Measurements from ENCODE around the gene PLD4. TPM values are rescaled to one million over a fixed set of nuclear protein-coding genes. Genes with fewer than 3 reads are reported as not detected.

The PLD4 gene
- polyA plus RNA-seq, 6 donors from 2014 or later: 77.4 to 264 (median 182) TPM

DNA sequence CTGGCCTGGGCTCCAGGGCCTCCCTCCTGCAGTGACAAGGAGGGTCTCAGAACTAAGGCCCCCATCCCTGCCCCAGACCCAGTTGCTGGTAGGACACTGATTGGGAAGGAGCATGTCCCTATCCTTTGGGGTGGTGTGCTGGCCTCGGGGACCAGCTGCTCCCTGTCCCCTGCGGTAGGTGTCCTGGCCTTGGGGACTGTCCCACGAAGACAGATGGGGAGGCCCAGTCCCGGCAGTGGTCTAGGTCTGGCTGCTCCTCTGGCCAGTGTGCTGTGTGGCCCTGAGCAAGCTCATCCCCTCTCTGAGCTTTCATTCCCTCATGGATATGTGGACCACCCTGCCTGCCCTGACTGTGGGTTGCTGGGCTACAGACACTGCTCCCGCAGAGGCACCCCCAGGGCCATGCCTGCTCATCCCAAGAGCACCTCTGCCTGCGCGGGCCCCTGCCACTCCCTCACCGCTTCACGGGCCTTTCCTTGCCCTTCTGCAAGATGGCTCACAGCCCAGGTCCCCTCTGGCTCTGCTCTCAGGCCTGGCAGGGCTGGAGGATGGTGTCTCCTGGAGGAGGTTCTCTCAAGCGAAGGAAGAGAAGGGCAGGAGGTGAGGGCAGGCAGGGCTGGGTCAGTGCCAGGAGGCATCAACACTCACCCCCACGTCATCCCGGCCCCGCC is 41.0 kb downstream of the PLD4 start:
- H3K9me3 Mint-ChIP-seq: no peaks in the 10 kb centered on the region
- H3K4me1 Mint-ChIP-seq: peaks cover 2 to 8% (median 4%) of the 10 kb centered on the region in 3 donors
- DNase-seq: no peak
- H3K27me3 Mint-ChIP-seq: peaks cover 11 to 39% (median 18%) of the 10 kb centered on the region in 3 donors
- H3K4me3 Mint-ChIP-seq: peak overlapping the region in 1 of 8 donors; percentile 2
- no peak for ATAC-seq (ENCODE audit: low read depth in 2 of 2)
- H3K27ac Mint-ChIP-seq: no peak overlapping the region
- no peaks in the 10 kb centered on the region for H3K36me3 Mint-ChIP-seq

DNA sequence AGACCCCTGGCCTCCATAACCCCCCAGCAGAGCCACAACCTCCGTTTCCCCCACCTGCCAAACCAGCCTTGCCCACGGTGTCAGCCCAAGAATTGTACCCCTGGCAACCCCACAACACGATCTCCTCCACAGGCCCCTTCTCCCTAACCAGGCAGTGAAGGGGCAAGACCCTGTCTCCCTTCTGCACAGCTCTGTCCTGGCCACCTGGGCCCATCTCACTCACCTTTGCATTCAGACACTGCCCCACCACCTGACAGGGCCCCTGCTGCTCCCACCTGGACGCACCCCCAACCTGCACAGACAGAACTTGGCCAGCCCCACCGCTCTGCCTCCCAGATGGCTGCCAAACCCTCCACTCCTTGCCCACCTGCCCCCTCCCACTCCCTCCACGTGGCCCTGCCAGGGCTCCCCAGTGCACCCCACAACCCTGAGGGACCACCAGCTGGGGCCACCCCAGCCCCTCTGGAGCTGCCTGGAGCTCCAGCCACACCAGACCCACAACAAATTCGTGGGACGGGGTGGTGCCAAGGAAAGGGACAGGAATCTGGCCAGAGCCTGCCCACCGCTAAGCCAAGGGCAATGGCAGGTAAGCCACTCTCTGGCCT is 41.7 kb downstream of the PLD4 start:
- H3K4me1 Mint-ChIP-seq: peaks cover 2 to 8% (median 4%) of the 10 kb centered on the region in 3 donors
- DNase-seq (no peak), ATAC-seq (ENCODE audit: low read depth in 2 of 2) (no peak)
- H3K27ac Mint-ChIP-seq: no peak overlapping the region
- H3K27me3 Mint-ChIP-seq: peaks cover 11 to 38% (median 18%) of the 10 kb centered on the region in 3 donors
- no peak overlapping the region for H3K4me3 Mint-ChIP-seq
- no peaks in the 10 kb centered on the region for H3K36me3 Mint-ChIP-seq
- no peaks in the 10 kb centered on the region for H3K9me3 Mint-ChIP-seq

DNA sequence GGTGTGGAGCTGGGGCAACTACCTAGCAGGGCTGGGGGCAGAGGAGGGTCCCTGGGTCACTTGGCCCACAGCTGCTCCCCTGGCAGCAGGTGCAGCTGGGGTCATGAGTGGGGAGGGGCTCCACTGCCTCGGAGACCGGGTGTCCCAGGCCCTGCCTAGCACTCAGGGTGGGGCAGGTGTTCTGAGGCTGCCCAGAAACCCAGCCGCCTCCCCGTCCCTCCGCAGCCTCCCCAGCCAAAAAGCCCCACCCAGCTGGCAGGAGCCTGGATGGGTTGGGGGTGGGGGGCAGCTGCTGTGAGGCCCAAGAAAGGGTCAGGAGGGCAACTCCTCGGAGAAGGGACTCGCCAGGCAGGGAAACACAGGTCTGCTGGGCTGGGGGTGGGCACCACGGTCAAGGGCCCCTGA is 42.3 kb downstream of the PLD4 start:
- Mint-ChIP-seq H3K9me3 (no peaks in the 10 kb centered on the region), H3K36me3 (no peaks in the 10 kb centered on the region), H3K27ac (no peak overlapping the region), H3K4me1 (peaks cover 2 to 8% (median 4%) of the 10 kb centered on the region in 3 donors), H3K27me3 (peaks cover 8 to 38% (median 18%) of the 10 kb centered on the region in 3 donors), H3K4me3 (peak overlapping the region in 1 of 8 donors; percentile 29)
- no peak for DNase-seq
- no peak for ATAC-seq (ENCODE audit: low read depth in 2 of 2)

DNA sequence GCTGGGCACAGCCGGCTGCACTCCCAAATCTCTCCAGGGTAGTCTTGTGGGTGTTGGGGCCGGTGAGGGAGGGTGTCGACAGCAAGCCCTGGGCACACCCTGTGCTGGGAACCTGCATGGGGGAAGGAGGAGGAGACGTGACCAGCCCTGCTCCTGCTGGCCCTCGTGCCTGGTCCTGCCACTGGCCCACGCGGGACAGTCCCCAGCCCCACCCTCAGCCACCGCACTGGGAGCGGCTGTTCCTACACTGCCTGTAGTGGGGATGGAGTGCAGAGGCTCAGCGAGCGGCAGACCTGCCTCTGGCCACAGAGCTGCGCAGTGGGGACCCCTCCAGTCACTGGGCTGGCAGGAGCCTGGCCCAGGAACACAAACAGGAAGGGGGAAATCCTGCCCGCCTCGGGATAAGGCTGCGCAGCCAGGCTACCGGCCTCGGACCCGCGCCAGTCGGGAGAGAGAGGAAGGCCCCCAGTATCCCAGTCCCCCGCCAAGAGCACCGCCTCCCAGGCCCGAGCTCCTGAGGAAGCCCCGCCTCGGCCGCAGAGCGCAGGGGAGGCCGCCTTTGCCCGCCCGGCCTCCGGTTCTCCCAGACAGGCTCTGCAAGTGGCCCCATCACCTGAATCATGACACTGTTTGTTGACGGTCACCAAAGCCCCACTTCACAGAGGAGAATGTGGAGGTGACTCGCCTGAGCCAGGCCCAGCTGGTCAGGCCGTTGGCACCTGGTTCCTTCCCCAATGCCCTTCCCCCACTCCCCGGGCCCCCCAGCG is 42.9 kb downstream of the PLD4 start:
- no peak for DNase-seq
- peaks cover 4 to 38% (median 18%) of the 10 kb centered on the region in 3 donors for H3K27me3 Mint-ChIP-seq
- ATAC-seq (ENCODE audit: low read depth in 2 of 2): peak in 1 of 2 donors; percentile 28
- peaks cover 2 to 8% (median 4%) of the 10 kb centered on the region in 3 donors for H3K4me1 Mint-ChIP-seq
- no peaks in the 10 kb centered on the region for H3K9me3 Mint-ChIP-seq
- peak overlapping the region in 2 of 8 donors; percentile 29 for H3K4me3 Mint-ChIP-seq
- no peaks in the 10 kb centered on the region for H3K36me3 Mint-ChIP-seq
- no peak overlapping the region for H3K27ac Mint-ChIP-seq

DNA sequence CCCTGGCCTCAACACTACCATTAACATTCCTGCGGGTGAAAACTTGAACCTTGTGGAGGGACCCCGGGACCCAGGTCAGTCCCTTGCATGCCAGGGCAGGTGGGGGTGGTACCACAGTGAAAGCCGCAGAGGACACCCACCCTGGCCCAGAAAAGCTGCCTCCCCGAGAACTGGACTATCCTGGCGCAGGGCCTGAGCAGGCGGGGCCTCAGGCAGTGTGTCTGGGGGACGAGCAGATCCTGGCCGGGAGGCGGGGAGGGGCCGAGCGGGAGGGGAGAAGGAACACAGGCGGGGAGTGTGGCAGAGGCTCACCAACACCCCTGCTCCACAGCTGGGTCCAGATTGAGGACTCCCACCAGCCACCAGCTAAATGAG is 43.5 kb downstream of the PLD4 start:
- H3K9me3 Mint-ChIP-seq: no peaks in the 10 kb centered on the region
- peaks cover 4 to 38% (median 18%) of the 10 kb centered on the region in 3 donors for H3K27me3 Mint-ChIP-seq
- H3K36me3 Mint-ChIP-seq: no peaks in the 10 kb centered on the region
- no peak overlapping the region for H3K27ac Mint-ChIP-seq
- ATAC-seq (ENCODE audit: low read depth in 2 of 2): no peak
- DNase-seq: no peak
- H3K4me3 Mint-ChIP-seq: peak overlapping the region in 1 of 8 donors; percentile 3
- H3K4me1 Mint-ChIP-seq: peaks cover 2 to 8% (median 4%) of the 10 kb centered on the region in 3 donors

DNA sequence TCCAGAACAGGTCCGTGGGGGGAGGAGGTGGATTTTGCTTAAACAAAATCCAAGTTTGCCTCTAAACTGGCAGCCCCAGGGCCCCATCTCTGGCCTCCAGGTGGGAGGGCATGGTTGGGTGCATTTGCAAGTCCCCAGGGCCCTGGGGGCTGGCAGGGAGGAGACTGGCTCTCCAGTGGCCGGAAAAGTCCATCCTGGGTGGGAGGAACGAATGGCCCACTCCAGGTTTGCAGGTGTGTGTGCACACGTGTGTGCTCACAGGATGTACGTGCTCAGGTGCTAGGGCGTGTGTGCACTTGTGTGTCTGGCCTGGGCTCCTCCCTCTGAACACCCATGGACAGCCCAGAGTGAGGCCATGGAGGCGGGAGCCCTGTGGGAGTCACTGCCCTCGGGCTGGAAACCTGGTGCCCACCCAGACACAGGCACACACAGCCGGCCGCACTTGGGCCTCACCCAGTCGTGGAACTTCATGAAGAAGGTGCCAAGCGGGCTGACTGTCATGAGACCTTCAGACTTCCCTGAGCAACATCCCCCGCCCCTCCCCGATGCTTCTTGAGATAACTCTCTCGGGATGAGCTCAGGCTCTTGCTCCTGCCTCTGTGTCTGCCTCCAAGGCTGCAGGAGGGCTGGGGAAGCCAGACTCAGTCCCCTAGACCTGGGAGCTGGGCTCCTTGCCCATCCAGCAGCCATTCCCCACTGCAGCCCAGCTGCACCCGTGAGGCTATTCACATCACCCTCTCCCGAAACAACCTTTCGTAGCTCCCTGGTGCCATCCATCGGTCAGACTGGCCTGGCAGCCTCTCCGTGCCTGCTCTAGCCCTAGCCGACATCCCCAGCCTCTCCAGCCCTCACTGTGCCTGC is 44.1 kb downstream of the PLD4 start:
- DNase-seq (no peak), ATAC-seq (ENCODE audit: low read depth in 2 of 2) (peak in 1 of 2 donors; percentile 45)
- H3K9me3 Mint-ChIP-seq: no peaks in the 10 kb centered on the region
- H3K4me1 Mint-ChIP-seq: peaks cover 2 to 8% (median 4%) of the 10 kb centered on the region in 3 donors
- H3K36me3 Mint-ChIP-seq: no peaks in the 10 kb centered on the region
- H3K27me3 Mint-ChIP-seq: peaks cover 4 to 38% (median 18%) of the 10 kb centered on the region in 3 donors
- H3K4me3 Mint-ChIP-seq: peak overlapping the region in 3 of 8 donors; percentile 3 to 35 (median 15)
- H3K27ac Mint-ChIP-seq: peak overlapping the region in 1 of 6 donors; percentile 30

DNA sequence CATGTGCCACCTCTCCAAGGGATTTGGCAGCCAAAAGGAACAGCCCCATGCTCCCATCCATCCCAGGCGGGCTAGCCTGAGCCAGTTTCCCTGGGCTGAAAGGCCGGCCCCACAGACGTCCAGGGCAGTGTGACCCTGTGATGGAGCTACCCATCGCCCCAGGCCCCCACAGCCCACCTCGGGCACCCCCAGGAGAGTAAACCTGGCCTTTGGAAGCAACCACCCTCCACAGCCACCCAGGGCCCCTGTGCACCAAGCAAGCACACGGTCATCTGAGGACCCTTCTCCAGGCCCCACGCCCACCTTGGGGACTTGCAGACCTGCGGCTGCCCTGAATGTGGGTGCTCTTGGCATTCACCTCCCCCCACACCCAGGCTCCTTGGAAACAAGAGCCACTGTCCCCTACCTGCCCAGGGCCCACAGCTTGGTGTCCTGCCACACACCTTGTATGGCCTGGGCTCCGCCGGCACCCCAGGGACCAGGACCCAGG is 45.1 kb downstream of the PLD4 start:
- DNase-seq (no peak), ATAC-seq (ENCODE audit: low read depth in 2 of 2) (no peak)
- no peaks in the 10 kb centered on the region for H3K9me3 Mint-ChIP-seq

DNA sequence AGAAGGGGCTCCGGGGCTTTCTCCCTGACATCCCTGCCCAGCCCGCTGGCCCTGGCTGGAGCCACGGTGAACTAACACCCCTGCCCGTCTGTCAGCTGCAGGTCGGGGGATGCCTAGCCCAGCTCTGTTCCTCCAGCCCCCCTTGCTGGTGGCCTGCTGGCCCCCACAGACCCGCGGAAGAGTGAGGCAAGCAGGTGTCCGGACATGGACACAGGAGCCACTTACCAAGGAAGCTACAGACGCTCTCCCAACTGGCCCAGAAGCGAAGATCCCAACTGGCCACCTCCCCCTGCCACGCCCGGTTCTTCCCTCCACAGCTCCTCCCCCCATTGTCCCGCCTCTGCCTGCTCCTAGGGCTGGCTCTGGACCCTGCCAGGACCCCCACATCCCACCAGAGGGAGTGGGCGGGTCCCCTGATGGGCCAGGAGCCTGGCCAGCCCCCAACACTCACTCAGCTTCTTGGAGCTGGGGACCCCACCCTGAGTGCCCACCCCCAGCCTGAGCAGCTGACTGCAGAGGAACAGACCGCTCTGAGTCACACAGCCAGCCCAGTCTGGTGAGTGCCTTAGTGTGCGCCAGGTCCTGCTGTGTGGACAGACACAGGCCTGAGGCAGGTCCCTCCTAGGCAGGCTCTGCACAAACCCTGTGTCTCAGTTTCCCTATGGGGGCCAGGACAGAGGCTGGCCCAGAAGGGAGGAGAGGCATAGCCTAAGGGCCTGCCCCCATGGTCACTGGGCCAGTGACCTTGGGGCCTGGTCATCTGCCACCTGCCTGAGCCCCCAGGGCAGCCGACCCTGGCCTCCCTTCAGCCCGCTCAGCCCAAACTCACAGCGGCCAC is 45.8 kb downstream of the PLD4 start:
- Mint-ChIP-seq H3K36me3 (no peaks in the 10 kb centered on the region), H3K4me1 (peaks cover 2 to 9% (median 4%) of the 10 kb centered on the region in 3 donors)

More for the DNA sequence above, 45.1 kb downstream of the PLD4 start:
- Mint-ChIP-seq H3K36me3 (no peaks in the 10 kb centered on the region), H3K27me3 (peaks cover 4 to 46% (median 26%) of the 10 kb centered on the region in 3 donors), H3K4me1 (peaks cover 2 to 8% (median 4%) of the 10 kb centered on the region in 3 donors), H3K27ac (no peak overlapping the region), H3K4me3 (no peak overlapping the region)

DNA sequence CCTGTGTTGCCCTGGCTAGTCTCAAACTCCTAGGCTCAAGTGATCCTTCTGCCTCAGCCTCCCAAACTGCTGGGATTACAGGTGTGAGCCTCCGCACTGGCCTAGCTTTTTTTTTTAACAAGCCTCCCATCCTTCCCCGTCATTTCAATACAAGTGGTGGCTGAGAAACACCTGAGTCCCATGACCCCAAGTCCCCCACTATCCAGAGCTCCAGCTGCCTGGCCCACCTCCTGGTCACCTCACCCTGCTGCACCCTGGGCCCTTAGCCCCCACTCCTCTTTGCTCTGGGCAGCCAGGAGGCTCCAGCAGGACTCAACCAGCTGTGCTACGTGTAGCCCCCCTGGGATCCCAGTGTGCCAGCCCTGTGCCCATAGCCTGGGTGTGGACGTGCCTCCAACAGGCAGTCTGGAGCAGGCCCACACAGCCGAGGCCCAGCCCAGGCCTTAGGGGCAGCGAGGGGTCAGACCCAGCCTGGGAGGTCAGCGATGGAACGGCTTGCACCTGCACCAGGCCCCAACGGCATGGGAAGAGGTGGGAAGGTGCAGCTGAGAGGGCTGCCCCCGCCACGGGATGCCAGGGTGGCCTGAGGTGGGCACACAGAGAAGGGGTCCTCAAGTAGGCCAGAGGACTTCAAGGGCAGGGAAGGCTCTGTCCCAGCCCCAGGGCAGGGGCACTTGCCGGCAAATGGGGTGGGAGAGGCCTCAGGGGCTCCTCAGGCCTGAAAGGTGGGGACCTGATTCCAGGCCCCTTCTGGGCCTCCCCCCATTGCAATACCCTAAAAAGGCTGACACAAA is 47.0 kb downstream of the PLD4 start:
- DNase-seq: no peak
- Mint-ChIP-seq H3K27ac (peak overlapping the region in 1 of 6 donors; percentile 60), H3K9me3 (no peaks in the 10 kb centered on the region), H3K27me3 (peaks cover 9 to 50% (median 29%) of the 10 kb centered on the region in 3 donors), H3K4me3 (no peak overlapping the region), H3K4me1 (peaks cover 5 to 21% (median 9%) of the 10 kb centered on the region in 3 donors), H3K36me3 (no peaks in the 10 kb centered on the region)
- no peak for ATAC-seq (ENCODE audit: low read depth in 2 of 2)

More for the DNA sequence above, 45.8 kb downstream of the PLD4 start:
- Mint-ChIP-seq H3K4me3 (peak overlapping the region in 1 of 8 donors; percentile 59), H3K27ac (no peak overlapping the region), H3K9me3 (no peaks in the 10 kb centered on the region), H3K27me3 (peaks cover 4 to 48% (median 27%) of the 10 kb centered on the region in 3 donors)
- DNase-seq: no peak
- ATAC-seq (ENCODE audit: low read depth in 2 of 2): no peak

DNA sequence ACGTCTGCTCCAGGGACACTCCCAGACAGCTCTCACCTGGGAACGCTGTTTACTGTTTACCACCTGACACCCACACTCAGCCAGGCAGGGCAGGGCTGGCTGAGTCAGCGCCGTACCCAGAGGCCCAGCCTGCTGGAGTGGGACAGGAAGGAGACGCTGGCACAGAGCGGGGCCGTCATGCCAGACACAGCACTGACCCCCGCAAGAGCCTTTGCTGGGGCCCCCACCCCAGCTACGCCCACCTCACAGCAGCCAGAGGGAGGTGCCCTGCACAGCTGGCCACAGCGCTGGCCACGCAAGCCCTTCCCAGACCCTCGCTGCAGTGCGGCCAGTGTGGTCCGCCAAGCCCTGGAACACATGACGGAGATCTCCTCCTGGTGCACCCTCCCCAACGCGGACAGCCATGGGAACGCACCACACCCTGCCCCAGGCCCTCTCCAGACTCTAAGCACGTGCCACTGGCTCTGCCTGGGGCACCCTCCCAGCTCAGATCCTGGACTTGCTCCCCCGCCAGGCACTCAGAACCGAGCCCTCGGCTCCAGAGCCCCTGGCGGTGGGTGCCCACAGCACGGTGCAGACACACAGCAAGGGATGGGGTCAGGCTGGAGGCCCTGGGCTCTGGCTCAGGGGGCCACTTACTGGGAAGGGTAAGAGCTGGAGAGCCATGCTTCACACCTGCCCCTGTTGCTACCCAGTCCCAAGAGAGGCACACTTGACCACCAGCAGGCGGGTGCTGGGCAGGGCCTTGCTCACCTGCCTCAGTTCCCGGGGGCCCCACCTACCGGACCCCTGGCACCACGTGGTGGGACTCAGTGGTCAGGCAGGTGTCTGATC is 47.8 kb downstream of the PLD4 start:
- Mint-ChIP-seq H3K36me3 (no peaks in the 10 kb centered on the region), H3K9me3 (no peaks in the 10 kb centered on the region), H3K4me3 (no peak overlapping the region), H3K27me3 (peaks cover 9 to 49% (median 31%) of the 10 kb centered on the region in 3 donors), H3K27ac (no peak overlapping the region), H3K4me1 (peaks cover 9 to 21% (median 9%) of the 10 kb centered on the region in 3 donors)
- DNase-seq (no peak), ATAC-seq (ENCODE audit: low read depth in 2 of 2) (no peak)

DNA sequence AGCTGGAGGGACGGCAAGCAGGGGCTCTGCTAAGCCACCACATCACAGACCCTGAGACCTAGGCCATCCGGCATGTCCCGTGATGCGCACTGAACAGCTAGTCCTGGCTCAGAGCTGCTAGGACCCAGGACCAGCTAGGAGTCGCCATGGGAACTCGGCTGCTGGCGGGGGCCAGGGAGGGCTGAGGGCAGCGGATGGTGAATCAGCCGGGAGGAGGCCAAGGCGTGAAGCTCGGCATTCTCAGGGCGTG is 48.4 kb downstream of the PLD4 start:
- H3K27me3 Mint-ChIP-seq: peaks cover 9 to 44% (median 35%) of the 10 kb centered on the region in 3 donors
- H3K4me3 Mint-ChIP-seq: no peak overlapping the region
- no peak overlapping the region for H3K27ac Mint-ChIP-seq
- no peak for DNase-seq
- no peaks in the 10 kb centered on the region for H3K36me3 Mint-ChIP-seq
- no peaks in the 10 kb centered on the region for H3K9me3 Mint-ChIP-seq
- no peak for ATAC-seq (ENCODE audit: low read depth in 2 of 2)
- peaks cover 9 to 18% (median 13%) of the 10 kb centered on the region in 3 donors for H3K4me1 Mint-ChIP-seq
